Measurements from ENCODE around the gene USP36. TPM values are rescaled to one million over a fixed set of nuclear protein-coding genes. Genes with fewer than 3 reads are reported as not detected.
A peak's percentile ranks its signal among the peaks of the same experiment; 100 is the strongest.

Gene USP36
- polyA plus RNA-seq, 1 donor (not counting 4 experiments of a cell fraction or from before 2014, with no cell fraction given), result 25.2 TPM

DNA sequence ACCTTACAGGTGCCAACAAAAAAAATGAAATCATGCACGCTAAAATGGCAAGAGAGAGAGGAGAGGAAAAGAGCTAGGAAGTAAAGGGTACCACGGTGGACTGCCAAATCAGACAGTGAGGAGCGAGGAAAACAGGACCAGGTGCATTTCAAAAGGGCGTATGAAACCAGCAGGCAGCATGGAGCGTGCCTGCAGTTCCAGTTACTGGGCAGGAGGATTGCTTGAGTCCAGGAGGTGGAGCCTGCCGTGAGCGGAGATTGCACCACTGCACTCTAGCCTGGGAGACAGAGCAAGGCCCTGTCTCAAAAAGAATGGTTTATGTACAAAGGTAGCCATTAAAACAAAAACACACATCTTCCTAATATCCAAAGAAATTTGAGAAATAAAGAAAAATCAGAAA, 16.4 kb downstream of the USP36 start:
- Histone ChIP-seq H3K9ac (ENCODE audit: control insufficient read depth, extremely low read depth, insufficient read depth, low read length) (no peak overlapping the region), H3K4me1 (ENCODE audit: control insufficient read depth, extremely low read depth, insufficient read depth, low read length) (no peaks in the 10 kb centered on the region), H3K79me2 (ENCODE audit: control insufficient read depth, insufficient read depth, low read length) (peaks cover 17% of the 10 kb centered on the region), H3K27me3 (ENCODE audit: control insufficient read depth, extremely low read depth, insufficient read depth, low read length) (no peaks in the 10 kb centered on the region), H3K9me3 (ENCODE audit: control insufficient read depth, low read depth, low read length) (no peaks in the 10 kb centered on the region), H3K9me1 (ENCODE audit: control insufficient read depth, extremely low read depth, insufficient read depth, low read length) (no peaks in the 10 kb centered on the region), H4K20me1 (ENCODE audit: control insufficient read depth, extremely low read depth, insufficient read depth, low read length) (peaks cover 4% of the 10 kb centered on the region), H3K4me2 (ENCODE audit: control insufficient read depth, extremely low read depth, insufficient read depth, low read depth, low read length) (no peak overlapping the region), H2AFZ (ENCODE audit: control insufficient read depth, low read length) (no peak overlapping the region), H3K36me3 (ENCODE audit: control insufficient read depth in 2 of 2, extremely low read depth in 1 of 2, insufficient read depth in 2 of 2, low read length in 2 of 2) (peaks cover 53 to 72% of the 10 kb centered on the region in 2 experiments), H3K4me3 (ENCODE audit: control insufficient read depth in 2 of 3, extremely low read depth in 1 of 3, insufficient read depth in 2 of 3, low read depth in 1 of 3, low read length in 3 of 3) (no peak overlapping the region), H3K27ac (ENCODE audit: control insufficient read depth, insufficient read depth, low read length) (no peak overlapping the region)
- no peak for TF ChIP-seq EZH2 (IDR thresholded peaks at IDR 0.05; ENCODE audit: low read length)
- TF ChIP-seq, protein P1, sequence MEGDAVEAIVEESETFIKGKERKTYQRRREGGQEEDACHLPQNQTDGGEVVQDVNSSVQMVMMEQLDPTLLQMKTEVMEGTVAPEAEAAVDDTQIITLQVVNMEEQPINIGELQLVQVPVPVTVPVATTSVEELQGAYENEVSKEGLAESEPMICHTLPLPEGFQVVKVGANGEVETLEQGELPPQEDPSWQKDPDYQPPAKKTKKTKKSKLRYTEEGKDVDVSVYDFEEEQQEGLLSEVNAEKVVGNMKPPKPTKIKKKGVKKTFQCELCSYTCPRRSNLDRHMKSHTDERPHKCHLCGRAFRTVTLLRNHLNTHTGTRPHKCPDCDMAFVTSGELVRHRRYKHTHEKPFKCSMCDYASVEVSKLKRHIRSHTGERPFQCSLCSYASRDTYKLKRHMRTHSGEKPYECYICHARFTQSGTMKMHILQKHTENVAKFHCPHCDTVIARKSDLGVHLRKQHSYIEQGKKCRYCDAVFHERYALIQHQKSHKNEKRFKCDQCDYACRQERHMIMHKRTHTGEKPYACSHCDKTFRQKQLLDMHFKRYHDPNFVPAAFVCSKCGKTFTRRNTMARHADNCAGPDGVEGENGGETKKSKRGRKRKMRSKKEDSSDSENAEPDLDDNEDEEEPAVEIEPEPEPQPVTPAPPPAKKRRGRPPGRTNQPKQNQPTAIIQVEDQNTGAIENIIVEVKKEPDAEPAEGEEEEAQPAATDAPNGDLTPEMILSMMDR (optimal IDR thresholded peaks at IDR 0.05 in 1 of 3, IDR thresholded peaks at IDR 0.05 in 1 of 3, conservative IDR thresholded peaks at IDR 0.05 in 1 of 3; ENCODE audit: extremely low read depth in 1 of 3, insufficient read depth in 2 of 3, low read length in 3 of 3), result no peak
- dilution Hi-C loops (cut with MboI; ENCODE audit: extremely low pct_ligation_motif_present, low sequenced_read_pairs), result no loop called here
- FAIRE-seq (no peak), DNase-seq (ENCODE audit: low read depth, low spot score) (no peak)

DNA sequence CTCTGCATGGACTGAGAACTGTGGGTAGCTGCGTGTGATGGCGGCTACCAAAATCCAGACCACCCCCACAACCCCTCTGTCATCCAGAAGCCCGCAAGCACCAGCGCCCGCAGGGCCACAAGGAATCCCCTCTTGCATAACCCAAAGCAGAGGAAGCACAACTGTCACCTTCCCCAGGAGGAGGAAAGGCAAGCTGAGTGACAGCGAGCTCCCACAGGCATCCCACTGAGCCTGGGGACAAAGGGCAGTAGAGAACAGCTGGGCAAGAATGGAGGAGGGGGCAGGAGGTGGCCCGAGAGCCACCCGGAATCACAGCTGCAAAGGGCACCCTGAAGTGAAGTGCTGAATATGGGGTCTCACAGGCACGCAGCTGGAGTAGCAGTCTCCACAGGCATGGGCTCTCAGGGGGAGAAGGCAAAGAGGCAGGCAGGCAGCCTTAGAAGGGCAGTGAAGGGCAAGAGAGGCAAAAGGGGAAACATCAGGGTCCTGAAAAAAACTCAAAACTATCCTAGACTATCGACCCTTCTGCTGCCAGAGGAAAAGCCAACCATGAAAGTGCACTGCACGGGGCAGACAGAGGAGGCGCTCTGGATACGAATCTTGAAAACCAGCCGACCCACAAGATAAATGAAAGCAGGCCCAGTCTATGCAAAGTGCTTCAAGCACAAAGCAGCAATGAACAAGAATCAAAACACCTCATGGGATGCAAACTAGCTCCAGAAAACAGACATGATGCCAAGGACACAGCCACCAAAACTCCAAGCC, 17.1 kb downstream of the USP36 start:
- TF ChIP-seq, protein P1 (optimal IDR thresholded peaks at IDR 0.05 in 1 of 3, IDR thresholded peaks at IDR 0.05 in 1 of 3, conservative IDR thresholded peaks at IDR 0.05 in 1 of 3; ENCODE audit: extremely low read depth in 1 of 3, insufficient read depth in 2 of 3, low read length in 3 of 3), result peak in 1 of 3 experiments; percentile 17
- no peak for TF ChIP-seq EZH2 (IDR thresholded peaks at IDR 0.05; ENCODE audit: low read length)
- no peak overlapping the region for H3K4me2 ChIP-seq (ENCODE audit: control insufficient read depth, extremely low read depth, insufficient read depth, low read depth, low read length)
- no peak overlapping the region for H3K27ac ChIP-seq (ENCODE audit: control insufficient read depth, insufficient read depth, low read length)
- H3K4me1 ChIP-seq (ENCODE audit: control insufficient read depth, extremely low read depth, insufficient read depth, low read length), result no peaks in the 10 kb centered on the region
- H3K9me1 ChIP-seq (ENCODE audit: control insufficient read depth, extremely low read depth, insufficient read depth, low read length), result no peaks in the 10 kb centered on the region
- dilution Hi-C loops (cut with MboI; ENCODE audit: extremely low pct_ligation_motif_present, low sequenced_read_pairs), result no loop called here
- peaks cover 55 to 74% of the 10 kb centered on the region in 2 experiments for H3K36me3 ChIP-seq (ENCODE audit: control insufficient read depth in 2 of 2, extremely low read depth in 1 of 2, insufficient read depth in 2 of 2, low read length in 2 of 2)
- no peaks in the 10 kb centered on the region for H3K9me3 ChIP-seq (ENCODE audit: control insufficient read depth, low read depth, low read length)
- no peak overlapping the region for H3K4me3 ChIP-seq (ENCODE audit: control insufficient read depth in 2 of 3, extremely low read depth in 1 of 3, insufficient read depth in 2 of 3, low read depth in 1 of 3, low read length in 3 of 3)
- no peaks in the 10 kb centered on the region for H3K27me3 ChIP-seq (ENCODE audit: control insufficient read depth, extremely low read depth, insufficient read depth, low read length)
- FAIRE-seq, result no peak
- H4K20me1 ChIP-seq (ENCODE audit: control insufficient read depth, extremely low read depth, insufficient read depth, low read length), result peaks cover 4% of the 10 kb centered on the region
- no peak overlapping the region for H2AFZ ChIP-seq (ENCODE audit: control insufficient read depth, low read length)
- H3K9ac ChIP-seq (ENCODE audit: control insufficient read depth, extremely low read depth, insufficient read depth, low read length), result no peak overlapping the region
- peaks cover 15% of the 10 kb centered on the region for H3K79me2 ChIP-seq (ENCODE audit: control insufficient read depth, insufficient read depth, low read length)
- DNase-seq (ENCODE audit: low read depth, low spot score), result no peak
